ENCODE measurements around the gene ID4. TPM values are rescaled to one million over a fixed set of nuclear protein-coding genes. Genes with fewer than 3 reads are reported as not detected.

Gene ID4
- polyA plus RNA-seq, 2 of the 4 experiments (the other 2 are of a cell fraction), result 2.6 to 6.1 TPM

DNA sequence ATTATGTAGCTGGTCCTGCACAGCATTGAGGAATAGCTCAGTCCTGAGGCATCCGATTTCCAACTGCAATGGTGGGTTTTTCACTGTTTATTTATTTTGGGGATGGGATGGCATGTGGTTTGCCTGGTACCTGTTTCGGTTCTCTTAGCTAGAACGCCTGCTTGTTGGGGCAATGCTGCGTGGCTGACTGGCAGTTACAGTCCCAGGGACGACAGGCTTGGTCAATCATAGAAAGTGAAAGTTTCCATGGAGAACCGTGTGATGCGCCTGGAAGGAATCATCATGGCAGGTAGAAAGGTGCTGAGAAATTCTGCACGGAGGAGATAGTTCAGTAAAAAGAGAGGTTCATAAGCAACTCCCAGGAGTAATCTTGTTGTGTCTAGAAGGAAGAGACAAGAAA lies 18.4 kb downstream of the ID4 start (continued):
- no peak for TF ChIP-seq EHMT2 (IDR thresholded peaks at IDR 0.05; ENCODE audit: low read depth)

DNA sequence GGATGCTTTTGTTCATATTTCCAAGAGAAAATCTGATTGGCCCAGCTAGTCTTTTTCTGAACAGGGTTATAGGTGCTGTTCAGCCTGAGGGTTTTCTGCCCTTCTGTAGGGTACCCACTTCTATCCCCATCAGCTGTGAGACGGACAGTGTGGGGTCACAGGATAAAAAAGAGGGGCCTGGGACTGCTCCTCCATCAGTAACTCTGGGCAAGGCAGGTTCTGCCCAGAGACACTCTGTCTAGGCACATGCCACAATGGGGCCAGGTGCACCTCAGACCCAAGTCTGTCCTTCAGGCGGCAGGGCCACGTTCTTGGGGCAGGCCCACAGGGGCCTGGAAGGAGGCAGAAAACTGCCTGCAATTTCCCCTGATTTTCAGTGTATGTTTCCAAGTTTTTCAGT lies 20.0 kb downstream of the ID4 start:
- Histone ChIP-seq H3K27ac (no peak overlapping the region), H3K9me3 (no peaks in the 10 kb centered on the region), H3K4me1 (no peaks in the 10 kb centered on the region), H3K4me2 (no peak overlapping the region), H3K4me3 (no peak overlapping the region)
- DNase-seq (ENCODE audit: low read depth in 1 of 2, low spot score in 1 of 2) (no peak), FAIRE-seq (no peak), ATAC-seq (no peak)
- CTCF ChIA-PET, result no interaction called here
- POLR2A ChIA-PET, result no interaction called here
- no peak for TF ChIP-seq MAZ (IDR thresholded peaks at IDR 0.05; ENCODE audit: borderline replicate concordance, low read depth, low read length)
- no peak for TF ChIP-seq CEBPB (IDR thresholded peaks at IDR 0.05)
- no peak for TF ChIP-seq EHMT2 (IDR thresholded peaks at IDR 0.05; ENCODE audit: low read depth)
- TF ChIP-seq, protein P1, sequence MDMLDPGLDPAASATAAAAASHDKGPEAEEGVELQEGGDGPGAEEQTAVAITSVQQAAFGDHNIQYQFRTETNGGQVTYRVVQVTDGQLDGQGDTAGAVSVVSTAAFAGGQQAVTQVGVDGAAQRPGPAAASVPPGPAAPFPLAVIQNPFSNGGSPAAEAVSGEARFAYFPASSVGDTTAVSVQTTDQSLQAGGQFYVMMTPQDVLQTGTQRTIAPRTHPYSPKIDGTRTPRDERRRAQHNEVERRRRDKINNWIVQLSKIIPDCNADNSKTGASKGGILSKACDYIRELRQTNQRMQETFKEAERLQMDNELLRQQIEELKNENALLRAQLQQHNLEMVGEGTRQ (IDR thresholded peaks at IDR 0.05), result no peak
- TF ChIP-seq, protein P2, sequence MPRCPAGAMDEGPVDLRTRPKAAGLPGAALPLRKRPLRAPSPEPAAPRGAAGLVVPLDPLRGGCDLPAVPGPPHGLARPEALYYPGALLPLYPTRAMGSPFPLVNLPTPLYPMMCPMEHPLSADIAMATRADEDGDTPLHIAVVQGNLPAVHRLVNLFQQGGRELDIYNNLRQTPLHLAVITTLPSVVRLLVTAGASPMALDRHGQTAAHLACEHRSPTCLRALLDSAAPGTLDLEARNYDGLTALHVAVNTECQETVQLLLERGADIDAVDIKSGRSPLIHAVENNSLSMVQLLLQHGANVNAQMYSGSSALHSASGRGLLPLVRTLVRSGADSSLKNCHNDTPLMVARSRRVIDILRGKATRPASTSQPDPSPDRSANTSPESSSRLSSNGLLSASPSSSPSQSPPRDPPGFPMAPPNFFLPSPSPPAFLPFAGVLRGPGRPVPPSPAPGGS (IDR thresholded peaks at IDR 0.05), result no peak
- TF ChIP-seq, protein P3, sequence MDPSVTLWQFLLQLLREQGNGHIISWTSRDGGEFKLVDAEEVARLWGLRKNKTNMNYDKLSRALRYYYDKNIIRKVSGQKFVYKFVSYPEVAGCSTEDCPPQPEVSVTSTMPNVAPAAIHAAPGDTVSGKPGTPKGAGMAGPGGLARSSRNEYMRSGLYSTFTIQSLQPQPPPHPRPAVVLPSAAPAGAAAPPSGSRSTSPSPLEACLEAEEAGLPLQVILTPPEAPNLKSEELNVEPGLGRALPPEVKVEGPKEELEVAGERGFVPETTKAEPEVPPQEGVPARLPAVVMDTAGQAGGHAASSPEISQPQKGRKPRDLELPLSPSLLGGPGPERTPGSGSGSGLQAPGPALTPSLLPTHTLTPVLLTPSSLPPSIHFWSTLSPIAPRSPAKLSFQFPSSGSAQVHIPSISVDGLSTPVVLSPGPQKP (IDR thresholded peaks at IDR 0.05; ENCODE audit: low read depth, low read length), result no peak
- TF ChIP-seq HDAC2 (IDR thresholded peaks at IDR 0.05), result no peak
- TF ChIP-seq RCOR1 (IDR thresholded peaks at IDR 0.05; ENCODE audit: low read depth, low read length), result no peak
- no peak for TF ChIP-seq SMC3 (IDR thresholded peaks at IDR 0.05)
- TF ChIP-seq ZSCAN20 (CRISPR knock-in tag; IDR thresholded peaks at IDR 0.05), result no peak
- no peak for TF ChIP-seq BHLHE40 (IDR thresholded peaks at IDR 0.05; ENCODE audit: low read depth, low read length)
- TF ChIP-seq RNF2 (IDR thresholded peaks at IDR 0.05; ENCODE audit: borderline replicate concordance, low read depth), result no peak
- TF ChIP-seq, protein P4, sequence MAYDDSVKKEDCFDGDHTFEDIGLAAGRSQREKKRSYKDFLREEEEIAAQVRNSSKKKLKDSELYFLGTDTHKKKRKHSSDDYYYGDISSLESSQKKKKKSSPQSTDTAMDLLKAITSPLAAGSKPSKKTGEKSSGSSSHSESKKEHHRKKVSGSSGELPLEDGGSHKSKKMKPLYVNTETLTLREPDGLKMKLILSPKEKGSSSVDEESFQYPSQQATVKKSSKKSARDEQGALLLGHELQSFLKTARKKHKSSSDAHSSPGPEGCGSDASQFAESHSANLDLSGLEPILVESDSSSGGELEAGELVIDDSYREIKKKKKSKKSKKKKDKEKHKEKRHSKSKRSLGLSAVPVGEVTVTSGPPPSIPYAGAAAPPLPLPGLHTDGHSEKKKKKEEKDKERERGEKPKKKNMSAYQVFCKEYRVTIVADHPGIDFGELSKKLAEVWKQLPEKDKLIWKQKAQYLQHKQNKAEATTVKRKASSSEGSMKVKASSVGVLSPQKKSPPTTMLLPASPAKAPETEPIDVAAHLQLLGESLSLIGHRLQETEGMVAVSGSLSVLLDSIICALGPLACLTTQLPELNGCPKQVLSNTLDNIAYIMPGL (CRISPR knock-in tag; IDR thresholded peaks at IDR 0.05; ENCODE audit: borderline replicate concordance), result no peak
- TF ChIP-seq, protein P5, sequence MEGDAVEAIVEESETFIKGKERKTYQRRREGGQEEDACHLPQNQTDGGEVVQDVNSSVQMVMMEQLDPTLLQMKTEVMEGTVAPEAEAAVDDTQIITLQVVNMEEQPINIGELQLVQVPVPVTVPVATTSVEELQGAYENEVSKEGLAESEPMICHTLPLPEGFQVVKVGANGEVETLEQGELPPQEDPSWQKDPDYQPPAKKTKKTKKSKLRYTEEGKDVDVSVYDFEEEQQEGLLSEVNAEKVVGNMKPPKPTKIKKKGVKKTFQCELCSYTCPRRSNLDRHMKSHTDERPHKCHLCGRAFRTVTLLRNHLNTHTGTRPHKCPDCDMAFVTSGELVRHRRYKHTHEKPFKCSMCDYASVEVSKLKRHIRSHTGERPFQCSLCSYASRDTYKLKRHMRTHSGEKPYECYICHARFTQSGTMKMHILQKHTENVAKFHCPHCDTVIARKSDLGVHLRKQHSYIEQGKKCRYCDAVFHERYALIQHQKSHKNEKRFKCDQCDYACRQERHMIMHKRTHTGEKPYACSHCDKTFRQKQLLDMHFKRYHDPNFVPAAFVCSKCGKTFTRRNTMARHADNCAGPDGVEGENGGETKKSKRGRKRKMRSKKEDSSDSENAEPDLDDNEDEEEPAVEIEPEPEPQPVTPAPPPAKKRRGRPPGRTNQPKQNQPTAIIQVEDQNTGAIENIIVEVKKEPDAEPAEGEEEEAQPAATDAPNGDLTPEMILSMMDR (IDR thresholded peaks at IDR 0.05), result no peak
- no peak for TF ChIP-seq POLR2A (IDR thresholded peaks at IDR 0.05; ENCODE audit: low read length)
- 68% methylated on average over 3 of the region's 3 CpGs for WGBS (ENCODE audit: missing lambda C conversion rate)

DNA sequence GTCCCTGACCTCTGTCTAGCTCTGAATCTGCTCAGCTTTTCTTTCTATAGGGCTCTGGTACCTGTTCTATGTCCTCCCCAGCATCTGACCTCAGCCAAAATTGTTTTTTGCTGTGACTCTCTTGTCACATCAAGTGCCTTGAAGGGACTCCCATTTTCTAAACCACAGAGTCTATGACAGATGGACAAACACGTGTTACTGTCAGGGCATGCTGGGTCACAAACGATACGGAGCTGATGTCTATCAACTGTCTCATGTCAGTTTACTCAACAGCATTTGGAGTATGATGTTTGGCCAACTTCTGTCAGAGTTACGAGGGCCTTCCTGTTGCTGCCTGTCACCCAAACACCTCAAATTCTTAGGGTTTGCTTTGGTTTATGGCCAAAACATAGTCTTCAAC lies 20.5 kb downstream of the ID4 start:
- Histone ChIP-seq H3K4me3 (no peak overlapping the region), H3K4me1 (no peaks in the 10 kb centered on the region), H3K27ac (no peak overlapping the region), H3K4me2 (no peak overlapping the region), H3K9me3 (no peaks in the 10 kb centered on the region)
- DNase-seq (ENCODE audit: low read depth in 1 of 2, low spot score in 1 of 2), result no peak
- ChIA-PET CTCF (no interaction called here), POLR2A (no interaction called here)
- TF ChIP-seq POLR2A (IDR thresholded peaks at IDR 0.05; ENCODE audit: low read length), result no peak
- TF ChIP-seq, protein P6, sequence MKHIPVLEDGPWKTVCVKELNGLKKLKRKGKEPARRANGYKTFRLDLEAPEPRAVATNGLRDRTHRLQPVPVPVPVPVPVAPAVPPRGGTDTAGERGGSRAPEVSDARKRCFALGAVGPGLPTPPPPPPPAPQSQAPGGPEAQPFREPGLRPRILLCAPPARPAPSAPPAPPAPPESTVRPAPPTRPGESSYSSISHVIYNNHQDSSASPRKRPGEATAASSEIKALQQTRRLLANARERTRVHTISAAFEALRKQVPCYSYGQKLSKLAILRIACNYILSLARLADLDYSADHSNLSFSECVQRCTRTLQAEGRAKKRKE (CRISPR knock-in tag; IDR thresholded peaks at IDR 0.05; ENCODE audit: low read depth), result no peak
- no peak for TF ChIP-seq RCOR1 (IDR thresholded peaks at IDR 0.05; ENCODE audit: low read depth, low read length)
- TF ChIP-seq SMC3 (IDR thresholded peaks at IDR 0.05), result no peak
- no peak for TF ChIP-seq HEYL (CRISPR knock-in tag; IDR thresholded peaks at IDR 0.05)
- no peak for TF ChIP-seq EP300 (IDR thresholded peaks at IDR 0.05)
- no peak for TF ChIP-seq PHF8 (IDR thresholded peaks at IDR 0.05; ENCODE audit: borderline replicate concordance, low read depth)
- TF ChIP-seq ZSCAN20 (CRISPR knock-in tag; IDR thresholded peaks at IDR 0.05), result no peak
- no peak for TF ChIP-seq JUN (IDR thresholded peaks at IDR 0.05)
- no peak for TF ChIP-seq EHMT2 (IDR thresholded peaks at IDR 0.05; ENCODE audit: low read depth)
- TF ChIP-seq, protein P4 (CRISPR knock-in tag; IDR thresholded peaks at IDR 0.05; ENCODE audit: borderline replicate concordance), result no peak
- TF ChIP-seq FOSL2 (IDR thresholded peaks at IDR 0.05), result no peak
- no peak for TF ChIP-seq FOSL2 (CRISPR knock-in tag; IDR thresholded peaks at IDR 0.05)
- no peak for TF ChIP-seq POLR2AphosphoS2 (conservative IDR thresholded peaks at IDR 0.05; ENCODE audit: low read length)
- no peak for TF ChIP-seq CHD2 (IDR thresholded peaks at IDR 0.05; ENCODE audit: low read length, partially characterized antibody)
- TF ChIP-seq HDAC2 (IDR thresholded peaks at IDR 0.05), result no peak
- WGBS (ENCODE audit: missing lambda C conversion rate), result 65% methylated on average over 4 of the region's 4 CpGs
- no peak for ATAC-seq
- no peak for FAIRE-seq
